Forelimb muscle (tissue), 1 donor: ENCODE data around the gene MOCS3. TPM values are rescaled to one million over a fixed set of nuclear protein-coding genes. Genes with fewer than 3 reads are reported as not detected.

Source experiments
- DNase-seq: peaks from one replicate; pipeline ENCODE4 v3.0.0-alpha.2; 2013; ENCODE audit warnings: low read depth
- polyA plus RNA-seq: library from polyadenylated mRNA; unstranded; fragments of 120-200 nt; gene quantifications from one replicate; pipeline ENCODE4 v1.2.1, GENCODE V29; 2013; ENCODE audit not compliant: insufficient read length

The MOCS3 gene
- polyA plus RNA-seq, 1 donor = 3.0 TPM

GRCh38 chr20:50981714-50982048, 23.1 kb downstream of the MOCS3 start:
- DNase-seq = no peak

DNA sequence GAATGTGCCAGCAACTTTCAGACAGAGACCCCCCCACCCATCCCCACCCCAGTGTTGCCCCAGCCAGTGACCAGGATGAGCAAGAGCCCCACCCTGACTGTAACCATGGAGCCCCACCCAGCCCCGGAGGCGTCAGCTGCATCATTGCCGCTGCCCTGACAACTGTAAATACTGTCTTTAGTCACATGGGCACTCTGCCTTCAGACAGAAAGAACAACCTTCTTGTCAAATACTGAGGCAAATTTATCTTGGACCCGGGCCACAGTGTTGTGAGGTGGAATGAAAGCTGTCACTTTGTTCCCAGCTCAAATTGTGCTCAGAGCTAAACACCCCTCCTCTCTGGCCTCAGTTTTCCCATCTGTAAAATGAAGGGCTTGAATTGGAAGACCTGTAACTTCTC, 23.7 kb downstream of the MOCS3 start:
- no peak for DNase-seq

DNA sequence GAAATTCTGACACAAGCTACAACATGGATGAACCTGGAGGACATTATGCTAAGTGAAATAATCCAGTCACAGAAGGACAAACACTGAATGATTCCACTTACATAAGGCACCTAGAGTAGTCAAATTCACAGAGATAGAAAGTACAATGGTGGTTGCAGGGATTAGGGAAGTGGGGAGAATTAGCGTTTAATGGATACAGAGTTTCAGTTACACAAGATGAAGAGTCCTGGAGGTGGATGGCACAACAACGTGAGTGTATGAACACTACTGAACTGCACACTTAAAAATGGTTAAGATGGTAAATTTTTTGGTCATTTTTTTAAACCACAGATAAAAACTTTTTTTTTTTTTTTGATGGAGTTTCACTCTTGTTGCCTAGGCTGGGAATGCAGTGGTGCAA, 24.7 kb downstream of the MOCS3 start:
- DNase-seq = no peak

DNA sequence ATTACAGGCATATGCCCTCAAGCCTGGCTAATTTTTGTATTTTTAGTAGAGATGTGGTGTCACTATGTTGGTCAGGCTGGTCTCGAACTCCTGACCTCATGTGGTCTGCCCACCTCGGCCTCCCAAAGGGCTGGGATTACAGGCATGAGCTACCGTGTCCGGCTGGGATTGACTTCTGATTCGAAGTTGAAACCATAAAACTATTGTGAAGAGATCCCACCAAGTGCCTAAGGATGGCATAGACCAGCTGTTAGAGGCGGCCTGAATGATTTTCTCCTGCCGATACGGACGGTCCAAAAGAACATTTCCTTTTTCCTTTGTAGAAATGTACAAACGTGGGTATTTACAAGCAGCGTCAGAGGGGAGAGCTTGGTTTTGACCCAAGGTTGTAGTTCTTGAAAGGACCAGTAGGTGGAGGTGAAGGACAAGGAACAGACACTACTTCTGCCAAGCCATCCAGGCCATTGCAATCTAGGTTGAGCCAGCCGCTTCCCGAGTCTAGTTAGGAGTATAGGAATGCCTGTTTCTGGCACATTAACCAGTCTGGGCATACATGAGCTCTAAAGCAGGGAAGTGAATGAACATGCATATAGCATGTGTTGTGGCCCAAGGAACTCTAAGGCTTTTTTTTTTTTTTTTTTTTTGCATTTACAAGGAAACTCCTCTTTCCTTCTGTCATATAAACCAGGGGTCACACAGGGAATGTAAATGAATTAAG, 29.0 kb downstream of the MOCS3 start:
- peak; percentile 70 for DNase-seq

GRCh38 chr20:50991076-50991475, 32.5 kb downstream of the MOCS3 start:
- DNase-seq = no peak

GRCh38 chr20:50992336-50992732, 33.7 kb downstream of the MOCS3 start:
- DNase-seq = no peak

- DNase-seq = no peak
Measured at GRCh38 chr20:50992733-50993457, 34.3 kb downstream of the MOCS3 start.

GRCh38 chr20:50993876-50994275, 35.3 kb downstream of the MOCS3 start:
- no peak for DNase-seq

- DNase-seq = no peak
Measured at GRCh38 chr20:50995506-50995905, 36.9 kb downstream of the MOCS3 start.

DNA sequence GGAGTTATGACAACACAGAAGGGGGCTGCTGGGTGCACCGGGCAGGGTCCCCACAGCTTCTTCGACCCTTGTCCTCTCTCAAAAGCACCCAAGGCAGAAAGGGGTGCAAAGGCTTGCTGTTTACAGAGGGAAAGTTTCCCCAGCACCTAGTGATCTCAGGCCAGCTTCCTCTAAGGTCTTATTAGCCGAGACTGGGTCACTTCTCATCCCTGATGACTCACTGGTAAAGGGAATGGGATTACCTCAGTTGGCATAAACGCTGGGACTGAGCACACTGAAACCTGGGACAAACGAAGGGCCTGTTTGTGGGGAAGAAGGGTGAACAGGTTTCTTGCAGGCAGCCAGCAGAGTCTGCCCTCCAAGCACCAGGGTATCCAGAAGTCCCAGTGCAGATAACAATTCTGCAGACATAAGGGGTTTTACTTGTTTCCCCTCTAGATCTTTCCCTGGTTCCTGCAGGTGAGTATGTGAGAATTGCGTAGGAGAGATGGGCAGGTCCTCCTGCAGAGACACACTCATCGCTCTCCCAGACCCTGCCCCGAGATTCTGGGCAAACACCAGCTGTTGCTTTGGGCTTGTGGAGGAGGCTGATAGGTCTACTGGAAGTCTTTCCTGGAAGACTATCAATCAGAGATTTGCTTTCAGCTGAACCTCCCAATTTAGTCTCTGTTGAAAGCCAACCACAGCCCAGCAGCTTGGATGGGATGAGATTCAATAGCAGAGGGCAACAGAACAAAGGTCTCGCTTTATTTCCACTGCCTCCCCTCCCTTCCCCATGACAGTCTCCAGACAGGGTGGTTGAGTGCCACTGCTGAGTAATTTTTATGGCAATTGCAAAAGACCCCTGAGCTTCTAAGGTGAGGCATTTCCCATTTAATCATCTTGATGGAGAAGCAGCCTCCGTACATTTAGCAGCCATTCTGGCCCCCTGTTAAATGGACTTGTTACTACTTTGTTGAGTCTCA, 38.6 kb downstream of the MOCS3 start:
- DNase-seq = no peak

GRCh38 chr20:50999355-50999754, 40.7 kb downstream of the MOCS3 start:
- no peak for DNase-seq

- no peak for DNase-seq
Measured at GRCh38 chr20:51001430-51002265, 43.0 kb downstream of the MOCS3 start.

GRCh38 chr20:51002633-51003032, 44.0 kb downstream of the MOCS3 start:
- DNase-seq = no peak

DNA sequence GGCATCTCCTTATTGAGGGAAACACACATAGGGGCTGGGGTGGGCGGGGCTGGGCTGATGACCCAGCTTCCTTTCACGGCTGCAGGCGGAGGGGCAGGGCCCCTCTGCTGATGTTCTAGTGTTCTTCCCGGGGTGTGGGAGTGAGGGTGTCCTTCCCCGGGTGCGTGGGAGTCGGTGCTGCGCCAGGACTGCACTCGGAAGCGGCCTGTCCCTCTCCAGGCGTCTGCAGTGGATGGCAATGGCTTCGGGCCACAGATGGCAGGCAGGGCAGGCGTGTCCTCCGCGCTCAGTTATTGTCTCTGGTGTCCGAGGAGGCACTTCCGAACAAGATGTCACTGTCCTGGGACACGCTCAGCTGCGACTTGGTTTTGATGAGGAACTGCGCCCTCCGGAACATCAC, 45.1 kb downstream of the MOCS3 start:
- no peak for DNase-seq

DNA sequence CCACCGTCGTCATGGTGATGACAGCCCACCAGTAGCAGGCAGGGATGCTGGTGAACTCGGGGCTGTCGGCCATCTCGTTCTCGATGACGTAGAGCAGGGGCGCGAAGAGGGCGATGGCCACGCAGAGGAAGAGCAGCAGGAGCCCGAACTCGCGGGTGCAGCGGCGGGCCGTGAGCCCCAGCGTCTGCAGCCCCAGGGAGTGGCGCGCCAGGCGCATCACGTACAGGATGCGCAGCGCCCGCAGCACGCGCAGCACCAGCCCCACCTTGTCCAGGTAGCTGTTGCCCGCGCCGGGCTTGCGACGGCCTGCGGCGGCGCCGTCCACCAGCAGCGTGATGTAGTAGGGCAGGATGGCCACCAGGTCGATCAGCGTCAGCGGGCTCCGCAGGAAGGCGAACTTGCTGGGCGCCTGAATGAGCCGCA, 45.7 kb downstream of the MOCS3 start:
- DNase-seq = no peak

DNA sequence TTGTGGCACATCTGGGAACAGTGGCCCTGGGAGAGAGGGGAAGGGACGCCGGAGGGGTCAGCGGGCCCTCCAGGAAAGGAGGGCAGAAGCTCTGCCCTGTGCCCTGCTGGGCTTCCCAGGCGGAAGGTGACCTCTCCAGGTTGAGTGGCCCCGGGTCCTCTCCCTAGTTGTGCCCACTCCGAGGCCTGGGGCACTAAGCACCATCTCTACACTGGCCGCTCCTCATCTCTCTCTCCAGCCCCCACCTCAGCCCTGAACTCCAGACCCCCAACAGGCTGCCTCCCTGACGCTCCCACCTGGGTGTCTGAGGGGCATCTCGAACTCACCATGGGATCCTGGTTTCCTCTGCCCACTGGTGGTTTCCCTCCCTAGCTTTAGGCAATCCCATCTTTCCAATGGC, 46.2 kb downstream of the MOCS3 start:
- no peak for DNase-seq

GRCh38 chr20:51005214-51005613, 46.6 kb downstream of the MOCS3 start:
- DNase-seq = no peak

DNA sequence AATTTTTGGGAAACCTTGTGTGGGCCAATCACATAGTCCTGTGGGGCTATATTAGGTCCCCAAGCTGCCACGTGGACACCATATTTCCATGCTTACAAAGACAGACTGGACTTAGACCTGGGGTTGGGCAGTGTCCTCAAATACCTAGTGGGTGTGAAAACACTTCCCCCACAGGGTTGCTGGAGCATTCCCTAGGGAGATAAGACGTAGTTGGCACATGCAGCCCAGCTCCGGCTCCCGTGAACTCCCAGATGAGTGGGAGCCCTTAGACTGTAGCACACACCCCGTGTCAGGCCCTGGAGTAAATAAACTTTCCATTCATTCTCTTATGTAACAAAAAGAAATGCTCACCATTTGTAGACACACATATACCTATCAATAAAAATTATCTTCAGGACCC, 50.1 kb downstream of the MOCS3 start:
- DNase-seq = no peak

DNA sequence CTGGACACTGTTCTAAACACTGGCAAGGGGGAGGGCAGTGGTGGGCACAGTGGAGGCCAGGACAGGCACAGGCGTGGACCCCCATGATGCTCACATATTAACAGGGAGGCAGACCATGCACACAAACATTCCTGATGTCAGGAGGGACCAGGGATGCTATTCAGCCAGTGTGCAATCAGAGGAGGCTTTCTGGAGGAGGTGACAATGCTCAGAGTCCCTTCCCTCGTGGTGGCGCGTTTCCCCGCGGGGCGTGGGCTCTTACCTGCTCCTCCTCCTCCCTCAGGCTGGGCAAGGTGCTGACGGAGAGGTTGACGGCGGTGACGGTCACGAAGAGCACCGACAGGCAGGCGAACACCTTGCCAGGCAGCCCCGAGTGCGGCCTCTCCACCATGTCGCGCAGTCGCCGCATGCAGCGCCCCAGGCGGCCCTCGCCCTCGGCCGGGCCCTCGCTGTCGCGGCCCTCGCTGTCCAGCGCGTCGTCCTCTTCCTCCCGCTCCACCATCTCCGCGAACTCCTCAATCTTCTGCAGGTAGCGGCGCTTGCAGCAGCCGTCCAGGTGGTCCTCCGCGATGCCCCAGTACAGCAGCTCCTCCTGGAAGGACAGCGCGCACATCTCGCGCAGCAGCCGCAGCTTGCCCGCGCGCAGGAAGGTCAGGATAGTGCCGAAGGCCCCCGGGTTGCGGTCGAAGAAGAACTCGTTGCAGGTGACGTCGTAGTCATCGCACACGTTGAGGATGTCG, 50.9 kb downstream of the MOCS3 start:
- no peak for DNase-seq

- no peak for DNase-seq
Measured at GRCh38 chr20:51010043-51010365, 51.4 kb downstream of the MOCS3 start.

GRCh38 chr20:51010932-51011331, 52.3 kb downstream of the MOCS3 start:
- no peak for DNase-seq
